Fibroblast of skin of right quadriceps (primary cell): Measurements from ENCODE around the gene ANXA9.

ENCODE experiments used
- DNase-seq: peaks from one replicate; pipeline ENCODE4 v3.0.0-alpha.2; 2013

The ANXA9 gene, protein sequence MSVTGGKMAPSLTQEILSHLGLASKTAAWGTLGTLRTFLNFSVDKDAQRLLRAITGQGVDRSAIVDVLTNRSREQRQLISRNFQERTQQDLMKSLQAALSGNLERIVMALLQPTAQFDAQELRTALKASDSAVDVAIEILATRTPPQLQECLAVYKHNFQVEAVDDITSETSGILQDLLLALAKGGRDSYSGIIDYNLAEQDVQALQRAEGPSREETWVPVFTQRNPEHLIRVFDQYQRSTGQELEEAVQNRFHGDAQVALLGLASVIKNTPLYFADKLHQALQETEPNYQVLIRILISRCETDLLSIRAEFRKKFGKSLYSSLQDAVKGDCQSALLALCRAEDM

GRCh38 chr1:150981805-150982712, at the start of gene ANXA9:
ANXA9 (plus strand) TSS chr1:150982292; CDS start chr1:150983106, 814 bp downstream.
- no peak for DNase-seq

DNA sequence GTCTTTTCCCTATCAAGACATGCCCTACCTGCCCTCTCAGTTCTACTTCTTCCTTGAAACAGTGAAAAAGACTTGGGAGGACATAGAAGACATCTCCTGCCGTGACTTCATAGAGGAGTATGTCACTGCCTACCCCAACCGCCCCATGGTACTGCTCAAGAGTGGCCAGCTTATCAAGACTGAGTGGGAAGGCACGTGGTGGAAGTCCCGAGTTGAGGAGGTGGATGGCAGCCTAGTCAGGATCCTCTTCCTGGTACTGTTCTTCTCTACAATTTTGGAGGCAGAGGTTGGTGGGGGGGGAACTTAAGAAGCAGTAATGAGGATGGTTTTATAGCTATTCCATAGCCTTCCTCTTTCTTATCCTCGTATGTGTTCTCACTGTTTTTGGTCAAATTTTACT, 37.2 kb upstream of the ANXA9 start:
- DNase-seq, result no peak

DNA sequence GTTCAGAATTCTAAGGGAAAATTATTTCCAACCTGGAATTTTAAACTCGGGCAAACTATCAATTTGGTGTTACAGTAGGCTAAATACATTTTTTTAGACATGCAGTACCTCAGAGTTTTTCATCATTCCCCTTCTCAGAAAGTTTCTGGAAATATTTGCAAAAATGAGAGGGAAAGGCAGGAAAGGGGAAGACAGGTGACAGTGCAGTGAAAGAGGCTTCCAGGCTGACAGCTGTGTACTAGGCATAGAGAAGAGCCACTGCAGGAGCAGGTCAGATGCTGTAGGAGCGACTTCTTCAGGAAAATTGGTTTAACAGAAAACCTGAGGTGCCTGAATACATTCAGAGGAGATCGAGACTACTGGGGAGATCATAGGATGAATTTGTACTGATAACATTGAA, 27.4 kb upstream of the ANXA9 start:
- DNase-seq, result no peak

- DNase-seq, result no peak
Observed at GRCh38 chr1:150955280-150955679, 26.8 kb upstream of the ANXA9 start.

GRCh38 chr1:150957666-150958065, 24.4 kb upstream of the ANXA9 start:
- DNase-seq, result no peak

GRCh38 chr1:150960646-150961045, 21.4 kb upstream of the ANXA9 start:
- no peak for DNase-seq

GRCh38 chr1:150961756-150962155, 20.3 kb upstream of the ANXA9 start:
- no peak for DNase-seq

DNA sequence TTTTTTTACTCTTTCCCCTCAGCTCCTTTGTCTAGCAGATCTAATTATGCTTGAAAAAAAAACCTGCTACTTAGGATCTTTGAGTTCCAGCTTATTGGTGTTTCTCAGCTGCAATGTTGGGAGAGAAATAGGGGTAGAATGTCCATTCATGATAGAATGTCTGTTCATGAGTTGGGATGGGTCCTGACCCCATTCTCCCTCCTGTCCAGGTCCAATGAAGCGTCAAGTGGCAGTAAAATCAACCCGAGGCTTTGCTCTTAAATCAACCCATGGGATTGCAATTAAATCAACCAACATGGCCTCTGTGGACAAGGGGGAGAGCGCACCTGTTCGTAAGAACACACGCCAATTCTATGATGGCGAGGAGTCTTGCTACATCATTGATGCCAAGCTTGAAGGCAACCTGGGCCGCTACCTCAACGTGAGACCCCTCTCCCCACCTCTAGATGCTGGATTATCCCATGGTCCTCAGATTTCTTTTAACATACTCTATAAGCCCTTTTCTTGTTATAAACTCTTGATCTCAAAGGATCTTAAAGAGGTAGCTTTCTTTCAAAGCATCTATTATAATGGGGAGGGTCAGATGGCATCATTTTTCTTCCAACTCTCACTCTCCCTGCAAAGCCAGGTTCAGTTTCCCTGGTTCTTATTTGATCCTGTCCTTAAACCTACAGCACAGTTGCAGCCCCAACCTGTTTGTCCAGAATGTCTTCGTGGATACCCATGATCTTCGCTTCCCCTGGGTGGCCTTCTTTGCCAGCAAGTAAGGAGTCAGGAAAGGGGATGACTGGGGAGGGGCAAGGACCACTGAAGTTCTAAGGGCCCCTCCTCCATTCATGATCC, 18.6 kb upstream of the ANXA9 start:
- no peak for DNase-seq

DNA sequence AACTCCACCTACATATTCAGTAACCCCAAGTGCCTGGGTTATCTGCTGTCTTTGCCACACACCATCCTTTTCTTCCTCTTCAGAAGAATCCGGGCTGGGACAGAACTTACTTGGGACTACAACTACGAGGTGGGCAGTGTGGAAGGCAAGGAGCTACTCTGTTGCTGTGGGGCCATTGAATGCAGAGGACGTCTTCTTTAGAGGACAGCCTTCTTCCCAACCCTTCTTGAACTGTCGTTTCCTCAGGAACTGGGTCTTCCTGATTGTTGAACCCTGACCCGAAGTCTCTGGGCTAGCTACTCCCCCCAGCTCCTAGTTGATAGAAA, 18.0 kb upstream of the ANXA9 start:
- no peak for DNase-seq

- no peak for DNase-seq
Observed at GRCh38 chr1:150965605-150966004, 16.5 kb upstream of the ANXA9 start.

DNA sequence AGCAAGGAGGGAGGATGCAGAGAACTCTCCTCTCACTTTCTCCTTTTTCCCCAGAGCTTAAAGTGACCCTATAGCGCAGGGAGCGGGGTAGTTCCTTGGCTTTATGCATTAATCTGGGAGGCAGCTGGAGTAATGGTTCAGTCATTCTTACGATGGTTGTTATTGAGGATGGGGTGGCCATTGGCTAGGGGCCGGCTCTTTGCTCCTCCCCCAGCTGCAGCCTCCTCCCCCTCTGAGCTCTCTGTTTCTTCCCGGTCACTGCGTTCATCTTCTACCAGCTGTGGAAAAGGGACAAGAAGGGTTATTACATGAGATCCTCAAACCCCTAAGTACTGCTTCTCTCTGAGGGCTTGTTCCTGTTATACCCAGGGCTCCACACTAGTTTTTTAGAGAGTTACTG, 16.1 kb upstream of the ANXA9 start:
- DNase-seq, result no peak

DNA sequence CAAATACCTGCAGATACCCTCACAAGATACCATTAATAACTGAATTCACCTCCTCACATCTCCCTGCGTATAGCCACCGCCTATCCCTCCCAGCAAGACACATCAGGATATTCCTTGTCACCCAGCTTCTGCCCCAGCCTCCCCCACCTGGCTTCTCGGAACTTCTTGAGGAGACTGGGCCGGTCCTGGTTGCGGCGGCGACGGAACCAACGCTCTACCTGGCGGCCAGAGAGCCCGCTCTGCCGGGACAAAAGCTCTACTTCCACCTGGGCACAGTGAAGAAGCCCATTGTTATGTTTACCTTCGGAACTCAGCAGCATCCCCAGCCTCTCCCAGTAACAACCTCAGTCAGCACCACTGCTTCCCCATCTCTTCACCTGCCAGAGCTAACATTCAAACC, 14.2 kb upstream of the ANXA9 start:
- DNase-seq, result no peak

DNA sequence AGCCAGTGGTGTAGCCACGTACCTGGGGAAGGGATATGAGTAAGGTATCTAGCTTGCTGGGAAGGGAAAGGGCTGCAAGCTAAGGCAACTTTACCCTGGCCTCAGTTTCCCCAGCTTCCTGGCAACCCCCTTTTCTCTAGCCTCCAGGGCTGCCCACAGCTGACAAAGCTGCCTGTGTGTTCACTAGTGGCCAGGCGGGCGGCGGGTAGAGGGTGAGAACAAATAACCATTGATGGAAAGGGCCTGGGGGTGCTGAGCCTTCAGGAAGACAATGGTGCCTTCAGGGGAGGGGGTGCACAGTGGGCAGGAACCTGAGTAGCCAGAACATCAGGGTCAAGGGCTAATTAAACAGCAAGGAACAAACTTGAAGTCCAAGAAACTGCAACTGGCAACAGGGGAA, 13.6 kb upstream of the ANXA9 start:
- no peak for DNase-seq

GRCh38 chr1:150969626-150970025, 12.5 kb upstream of the ANXA9 start:
- DNase-seq, result no peak

- no peak for DNase-seq
Observed at GRCh38 chr1:150970808-150971582, 11.1 kb upstream of the ANXA9 start.

DNA sequence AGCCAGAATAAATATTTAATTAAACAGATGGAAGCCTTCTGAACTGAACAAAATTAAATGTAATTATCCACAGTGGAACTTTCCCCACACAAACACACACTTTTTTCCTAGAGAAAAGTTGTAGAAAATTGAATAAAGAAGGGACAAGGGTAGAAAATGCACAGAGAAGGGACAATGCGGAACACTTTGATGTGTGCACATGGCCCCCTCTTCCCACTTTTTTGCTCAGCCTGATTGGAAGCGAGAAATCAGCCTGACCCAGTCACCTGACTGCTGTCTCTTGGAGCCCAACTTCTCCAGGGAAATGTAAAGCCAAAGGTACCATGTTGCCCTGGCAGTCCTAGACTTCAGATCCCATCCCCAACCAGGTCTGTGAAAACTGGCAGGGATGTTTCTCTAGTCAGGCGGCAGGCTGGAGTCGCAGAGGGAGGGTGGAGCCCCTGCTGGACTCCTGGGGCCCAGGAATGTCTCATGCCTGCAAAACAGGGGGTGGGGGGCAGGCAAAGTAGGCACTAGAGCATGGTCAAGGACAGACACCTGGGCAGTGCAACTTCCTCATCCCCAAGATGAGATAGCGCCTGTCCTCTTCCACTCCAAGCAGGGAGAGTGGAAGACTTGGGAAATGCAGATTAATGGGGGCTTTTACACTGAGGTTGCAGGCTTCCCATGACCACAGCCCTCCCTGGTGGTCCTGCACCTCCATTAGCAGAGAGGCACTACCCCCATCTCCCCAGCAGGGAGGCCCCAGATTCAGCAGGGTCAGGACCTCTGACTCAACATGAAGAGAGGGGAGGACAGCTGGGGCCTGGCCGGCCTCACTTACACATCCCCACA, 10.3 kb upstream of the ANXA9 start:
- no peak for DNase-seq

GRCh38 chr1:150972417-150972940, 9.6 kb upstream of the ANXA9 start:
- no peak for DNase-seq

- DNase-seq, result no peak
Observed at GRCh38 chr1:150973258-150973835, 8.7 kb upstream of the ANXA9 start.

DNA sequence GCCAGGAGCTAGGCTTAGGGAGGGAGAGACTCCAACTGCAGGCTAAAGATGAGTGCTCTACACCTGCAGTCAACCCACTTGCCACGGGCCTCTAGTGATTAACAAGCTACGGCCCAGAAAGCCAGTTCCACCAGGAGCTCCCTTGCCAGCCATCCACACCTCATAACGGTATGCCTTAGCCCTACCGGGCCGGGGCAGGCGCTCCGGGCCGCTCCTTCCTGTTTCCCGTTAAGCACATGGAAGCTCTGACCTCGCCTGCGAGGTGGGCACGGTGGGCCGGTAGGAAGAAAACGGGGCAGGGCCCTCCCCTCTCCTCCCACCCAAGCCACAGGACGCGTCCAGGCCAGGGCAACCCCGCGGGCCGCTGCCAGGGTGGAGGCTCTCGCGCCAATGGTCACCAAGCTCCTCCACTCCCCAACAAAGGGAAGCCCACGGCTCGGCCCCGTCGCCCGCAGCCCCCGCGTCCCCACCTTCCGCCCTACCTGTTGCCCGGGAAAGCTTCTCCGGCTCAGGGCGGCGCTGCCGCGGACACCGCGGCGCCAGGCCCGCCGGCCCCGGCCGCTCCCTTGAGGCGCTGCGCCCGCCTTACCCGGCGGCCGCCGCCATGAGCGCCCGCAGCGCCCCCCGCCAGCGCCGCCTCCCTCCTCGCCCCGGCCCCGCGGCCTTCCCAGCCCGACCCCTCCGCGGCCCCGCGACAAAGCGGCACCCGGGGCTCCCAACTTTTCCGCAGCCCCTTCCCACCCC, 8.1 kb upstream of the ANXA9 start:
- DNase-seq, result peak; percentile 32
